Heart left ventricle (tissue), 13 donors: Measurements from ENCODE around the gene SAP30BP.

ENCODE experiments used
- POLR2A ChIP-seq, 2 donors: fragments of 450-650 bp; IDR thresholded peaks; one replicate each; pipeline ENCODE4 v1.6.1; 2017; ENCODE audit warnings: antibody characterized with exemption in 2 of 2, mild to moderate bottlenecking in 2 of 2, moderate library complexity in 2 of 2
- TF ChIP-seq, protein P1 (sequence below), 12 donors: fragments of 200-600 bp; sonication (generic) in 4 of 12; IDR thresholded peaks; one replicate each; pipeline versions ENCODE4 v1.5.0 to v1.8.0; 2018 to 2022; ENCODE audit warnings: antibody characterized with exemption in 12 of 12, mild to moderate bottlenecking in 5 of 12
- donor health status: ischemic (EF 13 %, LVEDD 7.1; RV severe dilation, severe dysfunction).
- donor health status: DM: no; HTN: yes; CAD: no.
- donor health status: DM: no; HTN: no; CAD: no.
- donor health status: ischemic (EF 25% LVEDD 6.9; RV normal size, moderate dysfunction).
- donor health status: ischemic (EF 25% LVEDD 5.7; RV mildly dilated, moderate dysfunction).
- donor health status: ischemic (EF 35%, LVEDD 5.7; RV mildly dilated, moderate dysfunction).
- donor health status: nonischemic (EF 11% LVEDD 7.7; RV severe dilation, severe dysfunction).
- donor health status: DM: yes; HTN: yes; CAD: no.
- donor health status: PGD.
- donor health status: ischemic (EF 29% LVEDD 5.4; RV normal size, mild dysfunction).
- donor health status: nonischemic (EF 23%, LVEDD 6.1; RV moderate dilation, normal function).

DNA sequence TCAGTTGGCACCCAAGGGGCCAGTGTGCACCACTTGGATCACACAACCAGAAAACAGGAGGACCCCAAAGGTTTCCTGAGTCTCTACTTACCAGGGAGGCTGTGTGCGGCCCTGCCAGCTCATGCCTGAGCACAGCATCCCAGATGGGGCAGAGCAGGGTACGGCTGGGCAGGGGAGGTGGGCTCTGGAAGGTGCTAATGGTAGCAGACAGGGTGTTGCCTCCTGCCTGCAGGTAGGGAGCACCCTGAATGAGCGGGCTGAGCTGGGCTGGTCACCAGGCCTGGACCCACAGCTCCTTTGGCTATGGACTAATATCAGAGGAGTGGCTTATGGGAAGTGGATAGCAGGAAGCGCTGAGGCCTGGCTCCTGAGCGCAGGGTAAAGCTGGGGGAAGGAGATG lies 14.8 kb upstream of the SAP30BP start:
- TF ChIP-seq, protein P1, sequence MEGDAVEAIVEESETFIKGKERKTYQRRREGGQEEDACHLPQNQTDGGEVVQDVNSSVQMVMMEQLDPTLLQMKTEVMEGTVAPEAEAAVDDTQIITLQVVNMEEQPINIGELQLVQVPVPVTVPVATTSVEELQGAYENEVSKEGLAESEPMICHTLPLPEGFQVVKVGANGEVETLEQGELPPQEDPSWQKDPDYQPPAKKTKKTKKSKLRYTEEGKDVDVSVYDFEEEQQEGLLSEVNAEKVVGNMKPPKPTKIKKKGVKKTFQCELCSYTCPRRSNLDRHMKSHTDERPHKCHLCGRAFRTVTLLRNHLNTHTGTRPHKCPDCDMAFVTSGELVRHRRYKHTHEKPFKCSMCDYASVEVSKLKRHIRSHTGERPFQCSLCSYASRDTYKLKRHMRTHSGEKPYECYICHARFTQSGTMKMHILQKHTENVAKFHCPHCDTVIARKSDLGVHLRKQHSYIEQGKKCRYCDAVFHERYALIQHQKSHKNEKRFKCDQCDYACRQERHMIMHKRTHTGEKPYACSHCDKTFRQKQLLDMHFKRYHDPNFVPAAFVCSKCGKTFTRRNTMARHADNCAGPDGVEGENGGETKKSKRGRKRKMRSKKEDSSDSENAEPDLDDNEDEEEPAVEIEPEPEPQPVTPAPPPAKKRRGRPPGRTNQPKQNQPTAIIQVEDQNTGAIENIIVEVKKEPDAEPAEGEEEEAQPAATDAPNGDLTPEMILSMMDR (IDR thresholded peaks at IDR 0.05) = no peak
- TF ChIP-seq POLR2A (IDR thresholded peaks at IDR 0.05) = no peak
